Stomach smooth muscle (tissue), 2 donors: ENCODE results near the gene DMRTC2.

ENCODE experiments used
- H3K27ac ChIP-seq: one replicate; pipeline ENCODE4 v1.7.0; 2013; ENCODE audit warnings: mild to moderate bottlenecking, low read length, inconsistent platforms
- H3K27me3 ChIP-seq, 2 donors: one replicate each; pipeline ENCODE4 v1.7.0; 2013; ENCODE audit warnings: low read length in 2 of 2; ENCODE audit not compliant: insufficient read depth in 2 of 2, control insufficient read depth in 1 of 2
- H3K36me3 ChIP-seq, 2 donors: one replicate each; pipeline ENCODE4 v1.7.0; 2013; ENCODE audit warnings: low read length in 2 of 2; ENCODE audit not compliant: control insufficient read depth in 2 of 2, insufficient read depth in 2 of 2
- H3K4me1 ChIP-seq: one replicate; pipeline ENCODE4 v1.7.0; 2013; ENCODE audit warnings: low read length; ENCODE audit not compliant: control insufficient read depth, insufficient read depth
- H3K4me3 ChIP-seq, 2 donors: one replicate each; pipeline ENCODE4 v1.7.0; 2013; ENCODE audit warnings: low read length in 2 of 2
- H3K9ac ChIP-seq, 2 donors: one replicate each; pipeline ENCODE4 v1.7.0; 2013; ENCODE audit warnings: low read length in 2 of 2, mild to moderate bottlenecking in 1 of 2
- H3K9me3 ChIP-seq, 2 donors: one replicate each; pipeline ENCODE4 v1.7.0; 2013; ENCODE audit warnings: low read length in 2 of 2; ENCODE audit not compliant: control insufficient read depth in 2 of 2
- donor health status: healthy.
- donor health status: Pancreatic carcinoma.

DMRTC2 gene

GRCh38 chr19:41880329-41880708 is 35.5 kb downstream of the DMRTC2 start:
- Histone ChIP-seq H3K36me3 (no peaks in the 10 kb centered on the region), H3K27ac (no peak overlapping the region), H3K4me3 (no peak overlapping the region), H3K4me1 (peaks cover 17% of the 10 kb centered on the region), H3K9me3 (no peaks in the 10 kb centered on the region), H3K9ac (no peak overlapping the region), H3K27me3 (no peaks in the 10 kb centered on the region)

GRCh38 chr19:41882568-41883462 is 38.0 kb downstream of the DMRTC2 start, which contains the start of gene ARHGEF1:
ARHGEF1 (plus strand) TSS chr19:41883184; CDS start chr19:41888083, 4,899 bp downstream.
- H3K9ac ChIP-seq, result peak within 1 kb of the TSS; percentile 78 to 86
- no peaks in the 10 kb centered on the region for H3K9me3 ChIP-seq
- peaks cover 22% of the 10 kb centered on the region for H3K4me1 ChIP-seq
- peak within 1 kb of the TSS; percentile 93 to 98 for H3K4me3 ChIP-seq
- H3K36me3 ChIP-seq, result no peaks in the 10 kb centered on the region
- H3K27ac ChIP-seq, result peak within 1 kb of the TSS; percentile 55
- no peaks in the 10 kb centered on the region for H3K27me3 ChIP-seq

- Histone ChIP-seq H3K9ac (peak overlapping the region; percentile 78 to 86), H3K36me3 (no peaks in the 10 kb centered on the region), H3K27me3 (no peaks in the 10 kb centered on the region), H3K4me1 (peaks cover 22% of the 10 kb centered on the region), H3K4me3 (peak overlapping the region; percentile 93 to 98), H3K27ac (peak overlapping the region; percentile 55), H3K9me3 (no peaks in the 10 kb centered on the region)
Measured at GRCh38 chr19:41883463-41883820, 38.6 kb downstream of the DMRTC2 start.

GRCh38 chr19:41883821-41884733 is 39.2 kb downstream of the DMRTC2 start:
- Histone ChIP-seq H3K4me1 (peaks cover 22% of the 10 kb centered on the region), H3K9ac (peak overlapping the region; percentile 80 to 86), H3K4me3 (peak overlapping the region; percentile 93 to 98), H3K27ac (peak overlapping the region; percentile 55), H3K9me3 (no peaks in the 10 kb centered on the region), H3K27me3 (no peaks in the 10 kb centered on the region), H3K36me3 (peaks cover 0 to 2% of the 10 kb centered on the region in 2 donors)

GRCh38 chr19:41886761-41887710 is 42.2 kb downstream of the DMRTC2 start:
- Histone ChIP-seq H3K27me3 (no peaks in the 10 kb centered on the region), H3K36me3 (peaks cover 2 to 11% of the 10 kb centered on the region in 2 donors), H3K4me3 (peak overlapping the region in 1 of 2 donors; percentile 22), H3K4me1 (peaks cover 22% of the 10 kb centered on the region), H3K9ac (no peak overlapping the region), H3K27ac (no peak overlapping the region), H3K9me3 (no peaks in the 10 kb centered on the region)

GRCh38 chr19:41887711-41888382 is 43.0 kb downstream of the DMRTC2 start:
- Histone ChIP-seq H3K4me3 (no peak overlapping the region), H3K9me3 (no peaks in the 10 kb centered on the region), H3K4me1 (peaks cover 17% of the 10 kb centered on the region), H3K27me3 (no peaks in the 10 kb centered on the region), H3K27ac (no peak overlapping the region), H3K9ac (no peak overlapping the region), H3K36me3 (peaks cover 9 to 17% of the 10 kb centered on the region in 2 donors)

- Histone ChIP-seq H3K27ac (no peak overlapping the region), H3K4me3 (no peak overlapping the region), H3K9ac (no peak overlapping the region), H3K27me3 (no peaks in the 10 kb centered on the region), H3K9me3 (no peaks in the 10 kb centered on the region), H3K4me1 (peaks cover 12% of the 10 kb centered on the region), H3K36me3 (peaks cover 10 to 17% of the 10 kb centered on the region in 2 donors)
Measured at GRCh38 chr19:41888926-41889325, 44.1 kb downstream of the DMRTC2 start.

GRCh38 chr19:41889896-41890295 is 45.1 kb downstream of the DMRTC2 start:
- peaks cover 15 to 22% of the 10 kb centered on the region in 2 donors for H3K36me3 ChIP-seq
- H3K4me3 ChIP-seq, result no peak overlapping the region
- no peak overlapping the region for H3K27ac ChIP-seq
- H3K9ac ChIP-seq, result no peak overlapping the region
- H3K4me1 ChIP-seq, result peaks cover 7% of the 10 kb centered on the region
- H3K27me3 ChIP-seq, result no peaks in the 10 kb centered on the region
- H3K9me3 ChIP-seq, result no peaks in the 10 kb centered on the region

GRCh38 chr19:41890936-41891335 is 46.1 kb downstream of the DMRTC2 start:
- Histone ChIP-seq H3K36me3 (peaks cover 26 to 30% of the 10 kb centered on the region in 2 donors), H3K4me3 (no peak overlapping the region), H3K9me3 (no peaks in the 10 kb centered on the region), H3K9ac (no peak overlapping the region), H3K4me1 (peaks cover 5% of the 10 kb centered on the region), H3K27me3 (no peaks in the 10 kb centered on the region), H3K27ac (no peak overlapping the region)
